NCI-H82 (cell line): ENCODE results near the gene AGPAT3.
A peak's percentile ranks its signal among the peaks of the same experiment; 100 is the strongest.

ENCODE experiments used
- DNase-seq: peaks from one replicate; lab custom pipeline; 2025; lab: John Stamatoyannopoulos, UW

The AGPAT3 gene

GRCh38 chr21:43975469-43976098, 110.6 kb downstream of the AGPAT3 start:
- peak; percentile 79 for DNase-seq

- DNase-seq, result peak; percentile 52
These were observed 111.6 kb downstream of the AGPAT3 start for GRCh38 chr21:43976661-43977060.

- DNase-seq, result no peak
These were observed 113.0 kb downstream of the AGPAT3 start for GRCh38 chr21:43978060-43978459.

GRCh38 chr21:43979654-43980053, 114.6 kb downstream of the AGPAT3 start:
- peak; percentile 22 for DNase-seq

GRCh38 chr21:43981151-43981870, 116.3 kb downstream of the AGPAT3 start:
- DNase-seq, result no peak

- DNase-seq, result no peak
These were observed 116.8 kb downstream of the AGPAT3 start for GRCh38 chr21:43981871-43982210.

- DNase-seq, result no peak
These were observed 117.6 kb downstream of the AGPAT3 start for GRCh38 chr21:43982489-43983078.

- no peak for DNase-seq
These were observed 118.4 kb downstream of the AGPAT3 start for GRCh38 chr21:43983390-43983789.

- DNase-seq, result no peak
These were observed 118.9 kb downstream of the AGPAT3 start for GRCh38 chr21:43983860-43984420.

- DNase-seq, result no peak
These were observed 120.1 kb downstream of the AGPAT3 start for GRCh38 chr21:43984905-43985689.

GRCh38 chr21:43985690-43986251, 120.7 kb downstream of the AGPAT3 start:
- peak; percentile 11 for DNase-seq

GRCh38 chr21:43986544-43987451, 121.8 kb downstream of the AGPAT3 start:
- no peak for DNase-seq

- DNase-seq, result no peak
These were observed 122.5 kb downstream of the AGPAT3 start for GRCh38 chr21:43987509-43987908.

- DNase-seq, result no peak
These were observed 123.0 kb downstream of the AGPAT3 start for GRCh38 chr21:43988016-43988415.

- no peak for DNase-seq
These were observed 123.6 kb downstream of the AGPAT3 start for GRCh38 chr21:43988506-43989230.

- DNase-seq, result no peak
These were observed 124.4 kb downstream of the AGPAT3 start for GRCh38 chr21:43989401-43989800.

GRCh38 chr21:43991447-43991991, 126.5 kb downstream of the AGPAT3 start:
- no peak for DNase-seq

GRCh38 chr21:43992121-43992520, 127.1 kb downstream of the AGPAT3 start:
- no peak for DNase-seq

GRCh38 chr21:43993420-43993934, 128.5 kb downstream of the AGPAT3 start:
- DNase-seq, result no peak

GRCh38 chr21:43994085-43994484, 129.1 kb downstream of the AGPAT3 start:
- DNase-seq, result no peak
